ENCODE data around the gene NCAN.

Gene NCAN

GRCh38 chr19:19230999-19231398 is 19.2 kb downstream of the NCAN start:
- Histone ChIP-seq H3K9me2 (replicated peaks; ENCODE audit: insufficient read depth, low read length) (no peaks in the 10 kb centered on the region), H3K9ac (ENCODE audit: low read length) (no peak overlapping the region), H3K4me2 (ENCODE audit: low read depth, low read length, poor library complexity, severe bottlenecking) (no peak overlapping the region), H2AFZ (ENCODE audit: low read depth, low read length, severe bottlenecking) (no peak overlapping the region), H3F3A (ENCODE audit: insufficient read depth) (no peaks in the 10 kb centered on the region), H4K20me1 (ENCODE audit: low read depth, low read length) (no peaks in the 10 kb centered on the region), H3K27me3 (ENCODE audit: low read length) (0 out of 2 replicates have a peak, but pooled peaks cover 3% of the 10 kb centered on the region), H3K27ac (ENCODE audit: low read depth, low read length) (no peak overlapping the region), H3K79me2 (ENCODE audit: insufficient read depth, low read length) (no peaks in the 10 kb centered on the region), H3K9me3 (ENCODE audit: insufficient read depth, low read length) (no peaks in the 10 kb centered on the region; the same call in 1 of the 2 replicates), H3K4me3 (ENCODE audit: insufficient read depth, low read length, poor library complexity, severe bottlenecking) (no peak overlapping the region), H3K36me3 (ENCODE audit: low read length) (no peaks in the 10 kb centered on the region)
- TF ChIP-seq EZH2phosphoT487 (conservative IDR thresholded peaks at IDR 0.05; ENCODE audit: low read length) (no peak), CTCF (IDR thresholded peaks at IDR 0.05; ENCODE audit: insufficient read depth, low read length, poor library complexity, severe bottlenecking) (no peak)

- Histone ChIP-seq H3K27me3 (ENCODE audit: low read length) (0 out of 2 replicates have a peak, but pooled peaks cover 3% of the 10 kb centered on the region), H3K4me2 (ENCODE audit: low read depth, low read length, poor library complexity, severe bottlenecking) (no peak overlapping the region), H3K9me2 (replicated peaks; ENCODE audit: insufficient read depth, low read length) (no peaks in the 10 kb centered on the region), H3K9me3 (ENCODE audit: insufficient read depth, low read length) (no peaks in the 10 kb centered on the region; the same call in 1 of the 2 replicates), H4K20me1 (ENCODE audit: low read depth, low read length) (no peaks in the 10 kb centered on the region), H3K9ac (ENCODE audit: low read length) (no peak overlapping the region), H3K79me2 (ENCODE audit: insufficient read depth, low read length) (no peaks in the 10 kb centered on the region), H3K36me3 (ENCODE audit: low read length) (no peaks in the 10 kb centered on the region), H3K27ac (ENCODE audit: low read depth, low read length) (no peak overlapping the region), H3K4me3 (ENCODE audit: insufficient read depth, low read length, poor library complexity, severe bottlenecking) (no peak overlapping the region), H3F3A (ENCODE audit: insufficient read depth) (no peaks in the 10 kb centered on the region), H2AFZ (ENCODE audit: low read depth, low read length, severe bottlenecking) (no peak overlapping the region)
- TF ChIP-seq CTCF (IDR thresholded peaks at IDR 0.05; ENCODE audit: insufficient read depth, low read length, poor library complexity, severe bottlenecking) (no peak), EZH2phosphoT487 (conservative IDR thresholded peaks at IDR 0.05; ENCODE audit: low read length) (no peak)
Observed at GRCh38 chr19:19232261-19232721, 20.5 kb downstream of the NCAN start.

GRCh38 chr19:19234220-19234816 is 22.6 kb downstream of the NCAN start:
- H3K4me2 ChIP-seq (ENCODE audit: low read depth, low read length, poor library complexity, severe bottlenecking): no peak overlapping the region
- H3K27me3 ChIP-seq (ENCODE audit: low read length): 0 out of 2 replicates have a peak, but pooled peaks cover 3% of the 10 kb centered on the region
- H4K20me1 ChIP-seq (ENCODE audit: low read depth, low read length): no peaks in the 10 kb centered on the region
- no peak overlapping the region for H3K4me3 ChIP-seq (ENCODE audit: insufficient read depth, low read length, poor library complexity, severe bottlenecking)
- H3F3A ChIP-seq (ENCODE audit: insufficient read depth): no peaks in the 10 kb centered on the region
- no peak for TF ChIP-seq EZH2phosphoT487 (conservative IDR thresholded peaks at IDR 0.05; ENCODE audit: low read length)
- no peak for TF ChIP-seq CTCF (IDR thresholded peaks at IDR 0.05; ENCODE audit: insufficient read depth, low read length, poor library complexity, severe bottlenecking)
- no peak overlapping the region for H2AFZ ChIP-seq (ENCODE audit: low read depth, low read length, severe bottlenecking)
- H3K36me3 ChIP-seq (ENCODE audit: low read length): no peaks in the 10 kb centered on the region
- no peaks in the 10 kb centered on the region; the same call in 1 of the 2 replicates for H3K9me3 ChIP-seq (ENCODE audit: insufficient read depth, low read length)
- H3K79me2 ChIP-seq (ENCODE audit: insufficient read depth, low read length): no peaks in the 10 kb centered on the region
- H3K9me2 ChIP-seq (replicated peaks; ENCODE audit: insufficient read depth, low read length): no peaks in the 10 kb centered on the region
- H3K9ac ChIP-seq (ENCODE audit: low read length): no peak overlapping the region
- H3K27ac ChIP-seq (ENCODE audit: low read depth, low read length): no peak overlapping the region
